ENCODE data around the gene ABCF1.

- TF ChIP-seq EZH2 (IDR thresholded peaks at IDR 0.05; ENCODE audit: low read depth): no peak
- no peak for TF ChIP-seq CTCF (conservative IDR thresholded peaks at IDR 0.05)
Measured at GRCh38 chr6:30560930-30561329, 10.3 kb upstream of the ABCF1 start.

Data from PC-9 (cell line).